Right atrium auricular region (tissue), 2 donors: ENCODE results near the gene SPSB1. TPM values are rescaled to one million over a fixed set of nuclear protein-coding genes. Genes with fewer than 3 reads are reported as not detected.

Experiments used
- DNase-seq: peaks from one replicate; pipeline ENCODE4 v3.0.0-alpha.2; 2019; ENCODE audit warnings: low spot score
- H3K27ac ChIP-seq, 2 donors: fragments of 200-600 bp; sonication (generic); 1 replicate in 1 of 2; 2 replicates in 1 of 2; pipeline ENCODE4 v1.5.1; 2016 to 2019
- H3K27me3 ChIP-seq, 2 donors: fragments of 200-600 bp; sonication (generic); one replicate each; pipeline versions ENCODE4 v1.5.1 to v1.6.0; 2017 to 2019
- H3K36me3 ChIP-seq: fragments of 200-600 bp; sonication (generic); one replicate; pipeline ENCODE4 v1.5.1; 2016
- H3K4me1 ChIP-seq, 2 donors: fragments of 200-600 bp; sonication (generic); one replicate each; pipeline versions ENCODE4 v1.5.1 to v1.6.0; 2017 to 2019
- H3K4me3 ChIP-seq, 2 donors: fragments of 200-600 bp; sonication (generic); 1 replicate in 1 of 2; 2 replicates in 1 of 2; pipeline ENCODE4 v1.5.1; 2017 to 2019; ENCODE audit warnings: mild to moderate bottlenecking in 1 of 2, moderate library complexity in 1 of 2
- H3K9me3 ChIP-seq, 2 donors: fragments of 200-600 bp; sonication (generic); one replicate each; pipeline ENCODE4 v1.5.1; 2019
- total RNA-seq, 2 donors: library from RNA; depleted of rRNA; stranded (reverse); fragments of >200 nt; gene quantifications; one replicate each; pipeline ENCODE4 v1.1.0, GENCODE V29; 2016
- TF ChIP-seq, protein P1 (sequence below), 2 donors: fragments of 200-600 bp; sonication (generic); IDR thresholded peaks; one replicate each; pipeline ENCODE4 v1.5.1; 2019; ENCODE audit warnings: antibody characterized with exemption in 2 of 2

SPSB1 gene
- total RNA-seq, 2 donors from 2014 or later = 20.1 to 20.8 TPM

DNA sequence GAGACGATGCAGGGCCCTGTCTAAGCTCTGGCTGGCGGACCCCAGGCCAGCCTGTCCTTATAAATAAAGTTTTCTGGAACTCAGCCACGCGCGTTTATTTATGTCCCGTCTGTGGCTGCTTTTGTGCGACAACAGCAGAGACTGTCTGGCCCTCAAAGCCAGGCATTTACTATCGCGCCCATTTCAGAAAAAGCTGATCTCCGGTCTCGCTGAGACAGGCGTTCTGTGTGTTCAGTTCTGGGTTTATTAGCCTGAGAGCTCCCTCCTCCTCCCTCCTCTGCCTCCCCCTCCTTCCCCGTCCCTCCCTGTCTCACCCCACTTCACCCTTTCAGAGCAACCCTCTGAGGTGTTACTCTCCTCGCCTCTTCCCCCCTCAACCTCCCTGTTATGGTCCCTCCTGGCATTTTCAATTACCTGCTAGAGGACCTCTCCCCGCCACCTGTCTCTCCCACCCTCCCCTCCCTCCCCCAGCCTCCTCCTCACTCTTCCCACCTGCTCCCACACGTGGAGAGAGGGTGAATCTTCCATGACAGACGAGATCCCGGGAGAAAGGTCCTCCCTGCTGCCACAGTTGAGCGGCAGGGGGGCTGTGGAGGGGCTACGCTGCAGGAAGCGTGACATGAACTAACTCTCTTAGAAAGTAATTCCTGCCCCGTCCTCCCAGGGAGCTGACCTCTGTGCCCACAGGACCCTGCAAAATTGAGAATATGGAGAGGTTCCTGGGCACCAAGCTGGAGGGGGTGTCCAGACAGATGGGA lies 59.9 kb downstream of the SPSB1 start:
- Histone ChIP-seq H3K27me3 (no peaks in the 10 kb centered on the region), H3K4me3 (no peak overlapping the region), H3K36me3 (peaks cover 16% of the 10 kb centered on the region), H3K27ac (peak overlapping the region; percentile 39 to 51), H3K9me3 (no peaks in the 10 kb centered on the region), H3K4me1 (peaks cover 0 to 32% of the 10 kb centered on the region in 2 donors)
- DNase-seq = no peak
- TF ChIP-seq, protein P1, sequence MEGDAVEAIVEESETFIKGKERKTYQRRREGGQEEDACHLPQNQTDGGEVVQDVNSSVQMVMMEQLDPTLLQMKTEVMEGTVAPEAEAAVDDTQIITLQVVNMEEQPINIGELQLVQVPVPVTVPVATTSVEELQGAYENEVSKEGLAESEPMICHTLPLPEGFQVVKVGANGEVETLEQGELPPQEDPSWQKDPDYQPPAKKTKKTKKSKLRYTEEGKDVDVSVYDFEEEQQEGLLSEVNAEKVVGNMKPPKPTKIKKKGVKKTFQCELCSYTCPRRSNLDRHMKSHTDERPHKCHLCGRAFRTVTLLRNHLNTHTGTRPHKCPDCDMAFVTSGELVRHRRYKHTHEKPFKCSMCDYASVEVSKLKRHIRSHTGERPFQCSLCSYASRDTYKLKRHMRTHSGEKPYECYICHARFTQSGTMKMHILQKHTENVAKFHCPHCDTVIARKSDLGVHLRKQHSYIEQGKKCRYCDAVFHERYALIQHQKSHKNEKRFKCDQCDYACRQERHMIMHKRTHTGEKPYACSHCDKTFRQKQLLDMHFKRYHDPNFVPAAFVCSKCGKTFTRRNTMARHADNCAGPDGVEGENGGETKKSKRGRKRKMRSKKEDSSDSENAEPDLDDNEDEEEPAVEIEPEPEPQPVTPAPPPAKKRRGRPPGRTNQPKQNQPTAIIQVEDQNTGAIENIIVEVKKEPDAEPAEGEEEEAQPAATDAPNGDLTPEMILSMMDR (IDR thresholded peaks at IDR 0.05) = no peak

DNA sequence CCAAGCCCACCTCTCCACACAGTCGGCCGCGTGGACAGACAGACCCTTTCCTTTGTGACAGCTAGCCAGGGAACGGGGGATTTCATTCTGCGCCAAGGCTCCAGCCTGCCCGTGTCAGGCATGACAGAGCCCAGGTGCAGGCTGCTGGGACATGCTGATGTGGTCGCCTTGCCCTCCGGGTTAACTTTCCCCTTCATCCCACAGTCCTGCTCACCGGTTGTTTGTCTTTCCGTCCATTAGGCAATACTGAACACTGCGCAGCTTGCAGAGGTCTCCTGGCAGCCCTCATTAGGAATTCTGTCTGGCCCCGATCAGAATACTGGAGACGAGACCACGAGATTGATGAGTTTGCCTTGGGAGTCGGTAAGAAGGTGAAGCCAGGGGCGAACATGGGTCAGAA lies 62.8 kb downstream of the SPSB1 start:
- no peak for DNase-seq
- TF ChIP-seq, protein P1 (IDR thresholded peaks at IDR 0.05) = no peak
- no peak overlapping the region for H3K4me3 ChIP-seq
- H3K36me3 ChIP-seq = peaks cover 33% of the 10 kb centered on the region
- H3K27ac ChIP-seq = no peak overlapping the region
- no peaks in the 10 kb centered on the region for H3K9me3 ChIP-seq
- peaks cover 0 to 23% of the 10 kb centered on the region in 2 donors for H3K4me1 ChIP-seq
- no peaks in the 10 kb centered on the region for H3K27me3 ChIP-seq

DNA sequence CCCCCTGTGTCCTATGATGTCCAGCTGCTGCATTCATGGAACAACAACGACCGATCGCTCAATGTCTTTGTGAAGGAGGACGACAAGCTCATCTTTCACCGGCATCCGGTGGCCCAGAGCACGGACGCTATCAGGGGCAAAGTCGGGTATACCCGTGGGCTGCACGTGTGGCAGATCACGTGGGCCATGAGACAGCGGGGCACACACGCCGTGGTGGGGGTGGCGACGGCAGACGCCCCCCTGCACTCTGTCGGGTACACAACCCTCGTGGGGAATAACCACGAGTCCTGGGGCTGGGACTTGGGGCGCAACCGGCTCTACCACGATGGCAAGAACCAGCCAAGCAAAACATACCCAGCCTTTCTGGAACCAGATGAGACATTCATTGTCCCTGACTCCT lies 63.3 kb downstream of the SPSB1 start:
- Histone ChIP-seq H3K4me3 (no peak overlapping the region), H3K27ac (no peak overlapping the region), H3K27me3 (no peaks in the 10 kb centered on the region), H3K9me3 (no peaks in the 10 kb centered on the region), H3K4me1 (peaks cover 0 to 28% of the 10 kb centered on the region in 2 donors), H3K36me3 (peaks cover 33% of the 10 kb centered on the region)
- DNase-seq = no peak
- TF ChIP-seq, protein P1 (IDR thresholded peaks at IDR 0.05) = no peak

DNA sequence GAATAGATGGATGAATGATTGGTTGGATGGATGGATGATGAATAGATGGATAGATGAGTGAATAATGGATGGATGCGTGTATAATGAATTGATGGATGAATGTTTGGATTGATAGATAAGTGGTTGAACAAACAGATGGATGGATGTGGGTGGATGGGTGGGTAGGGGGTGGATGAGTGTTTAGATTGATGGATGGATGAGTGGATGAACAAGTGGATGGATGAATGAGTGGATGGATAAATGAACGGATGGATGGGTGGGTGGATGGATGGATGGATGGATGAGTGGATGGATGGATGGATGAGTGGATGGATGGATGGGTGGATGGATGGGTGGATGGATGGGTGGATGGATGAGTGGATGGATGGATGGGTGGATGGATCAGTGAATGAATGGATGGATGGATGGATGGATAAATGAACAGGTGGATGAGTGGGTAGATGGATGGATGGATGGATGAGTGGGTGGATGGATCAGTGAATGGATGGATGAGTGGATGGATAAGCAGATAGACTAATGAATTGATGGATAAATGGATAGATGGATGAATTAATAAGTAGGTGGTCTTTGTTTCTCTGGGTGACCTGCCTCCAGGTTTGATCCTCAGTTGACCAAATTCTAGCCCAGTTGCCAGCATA lies 64.3 kb downstream of the SPSB1 start:
- peaks cover 33% of the 10 kb centered on the region for H3K36me3 ChIP-seq
- DNase-seq = no peak
- H3K4me3 ChIP-seq = no peak overlapping the region
- TF ChIP-seq, protein P1 (IDR thresholded peaks at IDR 0.05) = no peak
- no peaks in the 10 kb centered on the region for H3K9me3 ChIP-seq
- H3K4me1 ChIP-seq = peaks cover 0 to 30% of the 10 kb centered on the region in 2 donors
- H3K27me3 ChIP-seq = no peaks in the 10 kb centered on the region
- H3K27ac ChIP-seq = no peak overlapping the region

DNA sequence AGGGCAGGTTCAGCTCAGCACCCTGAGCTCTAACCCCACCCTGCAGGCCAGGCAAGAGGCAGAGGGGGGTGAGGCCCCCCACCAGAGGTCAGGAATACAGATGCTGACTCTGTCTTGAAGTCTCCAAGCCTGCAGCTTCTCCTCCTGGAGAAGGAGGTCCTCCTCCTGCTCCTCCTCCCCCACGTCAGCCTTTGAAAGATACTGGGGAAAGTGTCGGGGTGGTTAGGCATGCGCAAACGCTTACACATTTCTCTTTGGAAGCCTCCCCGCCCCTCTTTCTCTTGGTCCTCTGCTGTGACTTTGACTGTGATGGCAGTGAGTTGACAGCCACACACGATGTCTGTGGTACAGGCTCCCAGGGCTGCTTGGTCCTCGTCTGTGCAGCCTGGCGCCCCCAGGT lies 65.3 kb downstream of the SPSB1 start:
- TF ChIP-seq, protein P1 (IDR thresholded peaks at IDR 0.05) = no peak
- no peak overlapping the region for H3K4me3 ChIP-seq
- H3K4me1 ChIP-seq = peaks cover 0 to 24% of the 10 kb centered on the region in 2 donors

More for the DNA sequence above, 65.3 kb downstream of the SPSB1 start:
- H3K36me3 ChIP-seq = peaks cover 33% of the 10 kb centered on the region
- H3K27ac ChIP-seq = no peak overlapping the region
- no peaks in the 10 kb centered on the region for H3K27me3 ChIP-seq
- H3K9me3 ChIP-seq = no peaks in the 10 kb centered on the region
- no peak for DNase-seq
